GM23338 (cell line): Measurements from ENCODE around the gene F12. TPM values are rescaled to one million over a fixed set of nuclear protein-coding genes. Genes with fewer than 3 reads are reported as not detected.

Experiments used
- ATAC-seq: fragments of 200-7000 bp; cut with Tn5 transposase; 3 replicates; pipeline ENCODE4 v1.9.1; 2020
- DNase-seq: peaks from one replicate; pipeline ENCODE4 v3.0.0-alpha.2; 2015; ENCODE audit warnings: low spot score
- H2AFZ ChIP-seq: fragments of 200-600 bp; sonication (generic); 2 replicates; pipeline ENCODE4 v1.8.0; 2016; ENCODE audit warnings: antibody characterized with exemption, mild to moderate bottlenecking, moderate library complexity
- H3F3A ChIP-seq: fragments of 200-600 bp; sonication (generic); replicated peaks from 2 replicates; pipeline ENCODE4 v1.8.0; 2017; ENCODE audit warnings: antibody characterized with exemption, mixed run types, low read depth
- H3K27ac ChIP-seq: fragments of 200-600 bp; sonication (generic); 2 replicates; pipeline ENCODE4 v1.6.1; 2016; ENCODE audit warnings: low read depth
- H3K27me3 ChIP-seq: fragments of 200-600 bp; sonication (generic); 2 replicates; pipeline ENCODE4 v1.8.0; 2016; ENCODE audit warnings: mild to moderate bottlenecking, mixed run types, moderate library complexity; ENCODE audit not compliant: insufficient read depth
- H3K36me3 ChIP-seq: fragments of 200-600 bp; sonication (generic); 2 replicates; pipeline ENCODE4 v1.8.0; 2016; ENCODE audit warnings: mild to moderate bottlenecking; ENCODE audit not compliant: insufficient read depth
- H3K4me1 ChIP-seq: fragments of 200-600 bp; sonication (generic); 2 replicates; pipeline ENCODE4 v1.8.0; 2016; ENCODE audit warnings: mild to moderate bottlenecking, moderate library complexity; ENCODE audit not compliant: insufficient read depth
- H3K4me2 ChIP-seq: fragments of 200-600 bp; sonication (generic); 2 replicates; pipeline ENCODE4 v1.7.1; 2017; ENCODE audit warnings: mixed run types
- H3K4me3 ChIP-seq: fragments of 200-600 bp; sonication (generic); 2 replicates; pipeline ENCODE4 v1.6.1; 2016; ENCODE audit warnings: mixed run types
- H3K79me2 ChIP-seq: fragments of 200-600 bp; sonication (generic); replicated peaks from 2 replicates; pipeline ENCODE4 v1.8.0; 2017; ENCODE audit warnings: mild to moderate bottlenecking; ENCODE audit not compliant: insufficient read depth
- H3K9me2 ChIP-seq: fragments of 200-600 bp; sonication (generic); 2 replicates; pipeline ENCODE4 v1.8.0; 2017; ENCODE audit not compliant: insufficient read depth
- H4K20me1 ChIP-seq: fragments of 200-600 bp; sonication (generic); replicated peaks from 2 replicates; pipeline ENCODE4 v1.8.0; 2017; ENCODE audit warnings: mild to moderate bottlenecking; ENCODE audit not compliant: insufficient read depth
- H3K27ac Mint-ChIP-seq: 2 replicates; pipeline ENCODE4 v1.8.0; 2020; ENCODE audit warnings: inconsistent platforms, mild to moderate bottlenecking, moderate library complexity, mixed read lengths
- H3K27me3 Mint-ChIP-seq: 3 replicates; pipeline ENCODE4 v1.8.0; 2022; ENCODE audit warnings: low read depth, mild to moderate bottlenecking, moderate library complexity, mixed read lengths, inconsistent platforms; ENCODE audit not compliant: insufficient read depth, poor library complexity
- H3K36me3 Mint-ChIP-seq: 3 replicates; pipeline ENCODE4 v1.8.0; 2021; ENCODE audit warnings: low read depth, mild to moderate bottlenecking, inconsistent platforms, moderate library complexity, mixed read lengths
- H3K4me1 Mint-ChIP-seq: 3 replicates; pipeline ENCODE4 v1.8.0; 2020; ENCODE audit warnings: mild to moderate bottlenecking, inconsistent platforms, mixed read lengths
- H3K4me3 Mint-ChIP-seq: 3 replicates; pipeline ENCODE4 v1.8.0; 2021; ENCODE audit warnings: moderate library complexity, mild to moderate bottlenecking, inconsistent platforms, mixed read lengths
- H3K9me3 Mint-ChIP-seq: 3 replicates; pipeline ENCODE4 v1.8.0; 2020; ENCODE audit warnings: moderate library complexity, mild to moderate bottlenecking, inconsistent platforms, mixed read lengths
- EZH2 ChIP-seq: fragments of 200-600 bp; sonication (generic); IDR thresholded peaks from one replicate; pipeline ENCODE4 v1.8.0; 2017; ENCODE audit warnings: antibody characterized with exemption, mild to moderate bottlenecking, low read depth; ENCODE audit not compliant: unreplicated experiment
- EZH2phosphoT487 ChIP-seq: fragments of 200-600 bp; sonication (generic); IDR thresholded peaks from one replicate; pipeline ENCODE4 v1.8.1; 2018; ENCODE audit warnings: antibody characterized with exemption; ENCODE audit not compliant: unreplicated experiment
- NANOG ChIP-seq: IDR thresholded peaks from 2 replicates; pipeline ENCODE4 v1.6.1; 2016; ENCODE audit warnings: antibody characterized with exemption, borderline replicate concordance
- POLR2AphosphoS5 ChIP-seq: IDR thresholded peaks from 2 replicates; pipeline ENCODE4 v1.6.1; 2016; ENCODE audit warnings: antibody characterized with exemption, low read depth
- STAT1 ChIP-seq: IDR thresholded peaks from one replicate; pipeline ENCODE4 v1.6.1; 2016; ENCODE audit warnings: antibody characterized with exemption; ENCODE audit not compliant: unreplicated experiment
- ZNF114 ChIP-seq: fragments of 250-450 bp; sonication (Bioruptor Pico); IDR thresholded peaks from 2 replicates; pipeline ENCODE4 v1.5.0; 2020; ENCODE audit warnings: mild to moderate bottlenecking, moderate library complexity
- ZNF331 ChIP-seq: fragments of 250-450 bp; sonication (Bioruptor Pico); IDR thresholded peaks from 2 replicates; pipeline ENCODE4 v1.5.0; 2020; ENCODE audit warnings: low read depth, mild to moderate bottlenecking, moderate library complexity
- polyA plus RNA-seq: library from polyadenylated mRNA; unstranded; fragments of >200 nt; fragmentation: Nextera tagmentation; extraction: Ambion mirVana; gene quantifications from 2 replicates; pipeline ENCODE4 v1.2.1, GENCODE V29; 2016
- total RNA-seq: library from RNA; depleted of rRNA; stranded (reverse); fragments of >200 nt; shearing (Covaris generic); gene quantifications from 2 replicates; pipeline ENCODE4 v1.2.3, GENCODE V29; 2014
- TF ChIP-seq, protein P1 (sequence below): fragments of 250-450 bp; sonication (Bioruptor Pico); IDR thresholded peaks from 2 replicates; pipeline ENCODE4 v1.5.0; 2020; ENCODE audit warnings: mild to moderate bottlenecking, moderate library complexity
- TF ChIP-seq, protein P2 (sequence below): IDR thresholded peaks from one replicate; pipeline ENCODE4 v1.6.1; 2018; ENCODE audit warnings: antibody characterized with exemption; ENCODE audit not compliant: unreplicated experiment
- TF ChIP-seq, protein P3 (sequence below), 2 experiments: fragments of 200-600 bp in 1 of 2; sonication (generic) in 1 of 2; conservative IDR thresholded peaks; 2 replicates each; pipeline versions ENCODE4 v1.5.1 to v1.6.1; 2016 to 2017; ENCODE audit warnings: antibody characterized with exemption in 2 of 2, low read depth in 2 of 2, mild to moderate bottlenecking in 2 of 2, moderate library complexity in 1 of 2

F12 gene
- total and polyA plus RNA-seq, 2 experiments from 2014 or later = 2.9 to 8.0 TPM

DNA sequence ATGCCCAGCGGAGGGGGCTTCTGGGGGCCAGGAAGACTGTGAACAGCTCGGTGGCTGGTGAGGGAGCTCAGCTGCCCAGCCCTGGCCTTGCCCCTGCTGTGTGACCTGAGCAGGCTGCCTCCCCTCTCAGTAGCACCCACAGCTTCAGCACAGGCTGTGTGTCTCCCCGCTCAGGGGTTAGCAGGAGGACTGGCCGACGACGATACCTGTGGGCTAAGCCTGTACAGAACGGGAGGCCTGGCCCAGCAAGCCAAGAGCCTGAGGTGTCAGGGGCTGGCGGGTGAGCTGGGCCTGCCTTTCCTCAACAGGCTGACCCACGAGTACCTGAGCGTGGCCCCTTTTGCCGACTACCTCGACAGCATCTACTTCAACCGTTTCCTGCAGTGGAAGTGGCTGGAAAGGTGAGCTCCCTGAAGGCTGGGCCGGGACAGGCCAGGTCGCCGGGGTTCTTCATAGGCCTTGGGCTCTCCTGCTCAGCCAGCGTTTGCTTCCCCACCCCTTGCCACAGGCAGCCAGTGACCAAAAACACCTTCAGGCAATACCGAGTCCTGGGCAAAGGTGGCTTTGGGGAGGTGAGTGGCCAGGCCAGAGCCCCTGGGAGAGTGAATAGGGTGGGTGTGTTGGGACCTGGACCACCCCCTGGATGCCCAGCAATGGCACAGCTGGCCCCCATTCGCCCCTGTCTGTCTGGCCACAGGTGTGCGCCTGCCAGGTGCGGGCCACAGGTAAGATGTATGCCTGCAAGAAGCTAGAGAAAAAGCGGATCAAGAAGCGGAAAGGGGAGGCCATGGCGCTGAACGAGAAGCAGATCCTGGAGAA, 23.7 kb upstream of the F12 start (continued):
- TF ChIP-seq, protein P1, sequence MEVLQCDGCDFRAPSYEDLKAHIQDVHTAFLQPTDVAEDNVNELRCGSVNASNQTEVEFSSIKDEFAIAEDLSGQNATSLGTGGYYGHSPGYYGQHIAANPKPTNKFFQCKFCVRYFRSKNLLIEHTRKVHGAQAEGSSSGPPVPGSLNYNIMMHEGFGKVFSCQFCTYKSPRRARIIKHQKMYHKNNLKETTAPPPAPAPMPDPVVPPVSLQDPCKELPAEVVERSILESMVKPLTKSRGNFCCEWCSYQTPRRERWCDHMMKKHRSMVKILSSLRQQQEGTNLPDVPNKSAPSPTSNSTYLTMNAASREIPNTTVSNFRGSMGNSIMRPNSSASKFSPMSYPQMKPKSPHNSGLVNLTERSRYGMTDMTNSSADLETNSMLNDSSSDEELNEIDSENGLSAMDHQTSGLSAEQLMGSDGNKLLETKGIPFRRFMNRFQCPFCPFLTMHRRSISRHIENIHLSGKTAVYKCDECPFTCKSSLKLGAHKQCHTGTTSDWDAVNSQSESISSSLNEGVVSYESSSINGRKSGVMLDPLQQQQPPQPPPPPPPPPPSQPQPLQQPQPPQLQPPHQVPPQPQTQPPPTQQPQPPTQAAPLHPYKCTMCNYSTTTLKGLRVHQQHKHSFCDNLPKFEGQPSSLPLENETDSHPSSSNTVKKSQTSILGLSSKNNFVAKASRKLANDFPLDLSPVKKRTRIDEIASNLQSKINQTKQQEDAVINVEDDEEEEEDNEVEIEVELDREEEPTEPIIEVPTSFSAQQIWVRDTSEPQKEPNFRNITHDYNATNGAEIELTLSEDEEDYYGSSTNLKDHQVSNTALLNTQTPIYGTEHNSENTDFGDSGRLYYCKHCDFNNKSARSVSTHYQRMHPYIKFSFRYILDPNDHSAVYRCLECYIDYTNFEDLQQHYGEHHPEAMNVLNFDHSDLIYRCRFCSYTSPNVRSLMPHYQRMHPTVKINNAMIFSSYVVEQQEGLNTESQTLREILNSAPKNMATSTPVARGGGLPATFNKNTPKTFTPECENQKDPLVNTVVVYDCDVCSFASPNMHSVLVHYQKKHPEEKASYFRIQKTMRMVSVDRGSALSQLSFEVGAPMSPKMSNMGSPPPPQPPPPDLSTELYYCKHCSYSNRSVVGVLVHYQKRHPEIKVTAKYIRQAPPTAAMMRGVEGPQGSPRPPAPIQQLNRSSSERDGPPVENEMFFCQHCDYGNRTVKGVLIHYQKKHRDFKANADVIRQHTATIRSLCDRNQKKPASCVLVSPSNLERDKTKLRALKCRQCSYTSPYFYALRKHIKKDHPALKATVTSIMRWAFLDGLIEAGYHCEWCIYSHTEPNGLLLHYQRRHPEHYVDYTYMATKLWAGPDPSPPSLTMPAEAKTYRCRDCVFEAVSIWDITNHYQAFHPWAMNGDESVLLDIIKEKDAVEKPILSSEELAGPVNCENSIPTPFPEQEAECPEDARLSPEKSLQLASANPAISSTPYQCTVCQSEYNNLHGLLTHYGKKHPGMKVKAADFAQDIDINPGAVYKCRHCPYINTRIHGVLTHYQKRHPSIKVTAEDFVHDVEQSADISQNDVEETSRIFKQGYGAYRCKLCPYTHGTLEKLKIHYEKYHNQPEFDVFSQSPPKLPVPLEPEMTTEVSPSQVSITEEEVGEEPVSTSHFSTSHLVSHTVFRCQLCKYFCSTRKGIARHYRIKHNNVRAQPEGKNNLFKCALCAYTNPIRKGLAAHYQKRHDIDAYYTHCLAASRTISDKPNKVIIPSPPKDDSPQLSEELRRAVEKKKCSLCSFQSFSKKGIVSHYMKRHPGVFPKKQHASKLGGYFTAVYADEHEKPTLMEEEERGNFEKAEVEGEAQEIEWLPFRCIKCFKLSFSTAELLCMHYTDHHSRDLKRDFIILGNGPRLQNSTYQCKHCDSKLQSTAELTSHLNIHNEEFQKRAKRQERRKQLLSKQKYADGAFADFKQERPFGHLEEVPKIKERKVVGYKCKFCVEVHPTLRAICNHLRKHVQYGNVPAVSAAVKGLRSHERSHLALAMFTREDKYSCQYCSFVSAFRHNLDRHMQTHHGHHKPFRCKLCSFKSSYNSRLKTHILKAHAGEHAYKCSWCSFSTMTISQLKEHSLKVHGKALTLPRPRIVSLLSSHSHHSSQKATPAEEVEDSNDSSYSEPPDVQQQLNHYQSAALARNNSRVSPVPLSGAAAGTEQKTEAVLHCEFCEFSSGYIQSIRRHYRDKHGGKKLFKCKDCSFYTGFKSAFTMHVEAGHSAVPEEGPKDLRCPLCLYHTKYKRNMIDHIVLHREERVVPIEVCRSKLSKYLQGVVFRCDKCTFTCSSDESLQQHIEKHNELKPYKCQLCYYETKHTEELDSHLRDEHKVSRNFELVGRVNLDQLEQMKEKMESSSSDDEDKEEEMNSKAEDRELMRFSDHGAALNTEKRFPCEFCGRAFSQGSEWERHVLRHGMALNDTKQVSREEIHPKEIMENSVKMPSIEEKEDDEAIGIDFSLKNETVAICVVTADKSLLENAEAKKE (CRISPR knock-in tag) = no peak
- no peak for TF ChIP-seq EZH2phosphoT487

GRCh38 chr5:177432143-177432838, 22.9 kb upstream of the F12 start:
- ATAC-seq = no peak
- Histone ChIP-seq H3K79me2 (peaks cover 17% of the 10 kb centered on the region), H3K4me3 (no peak overlapping the region), H3K27me3 (no peaks in the 10 kb centered on the region), H3K4me1 (peaks cover 13% of the 10 kb centered on the region; the same call in 1 of the 2 replicates), H4K20me1 (peaks cover 11% of the 10 kb centered on the region), H3K36me3 (peaks cover 3% of the 10 kb centered on the region; the same call in 1 of the 2 replicates), H3K9me2 (no peaks in the 10 kb centered on the region), H2AFZ (no peak overlapping the region), H3F3A (0 out of 2 replicates have a peak, but pooled peaks cover 11% of the 10 kb centered on the region), H3K27ac (no peak overlapping the region), H3K4me2 (no peak overlapping the region)
- Mint-ChIP-seq H3K4me3 (no peak overlapping the region), H3K4me1 (peaks cover 17% of the 10 kb centered on the region), H3K27me3 (peaks cover 16% of the 10 kb centered on the region), H3K27ac (no peak overlapping the region), H3K9me3 (no peaks in the 10 kb centered on the region; the same call in 2 of the 3 replicates), H3K36me3 (peaks cover 35% of the 10 kb centered on the region)
- no peak for DNase-seq
- no peak for TF ChIP-seq ZNF331 (CRISPR knock-in tag)
- no peak for TF ChIP-seq STAT1
- TF ChIP-seq, protein P2, sequence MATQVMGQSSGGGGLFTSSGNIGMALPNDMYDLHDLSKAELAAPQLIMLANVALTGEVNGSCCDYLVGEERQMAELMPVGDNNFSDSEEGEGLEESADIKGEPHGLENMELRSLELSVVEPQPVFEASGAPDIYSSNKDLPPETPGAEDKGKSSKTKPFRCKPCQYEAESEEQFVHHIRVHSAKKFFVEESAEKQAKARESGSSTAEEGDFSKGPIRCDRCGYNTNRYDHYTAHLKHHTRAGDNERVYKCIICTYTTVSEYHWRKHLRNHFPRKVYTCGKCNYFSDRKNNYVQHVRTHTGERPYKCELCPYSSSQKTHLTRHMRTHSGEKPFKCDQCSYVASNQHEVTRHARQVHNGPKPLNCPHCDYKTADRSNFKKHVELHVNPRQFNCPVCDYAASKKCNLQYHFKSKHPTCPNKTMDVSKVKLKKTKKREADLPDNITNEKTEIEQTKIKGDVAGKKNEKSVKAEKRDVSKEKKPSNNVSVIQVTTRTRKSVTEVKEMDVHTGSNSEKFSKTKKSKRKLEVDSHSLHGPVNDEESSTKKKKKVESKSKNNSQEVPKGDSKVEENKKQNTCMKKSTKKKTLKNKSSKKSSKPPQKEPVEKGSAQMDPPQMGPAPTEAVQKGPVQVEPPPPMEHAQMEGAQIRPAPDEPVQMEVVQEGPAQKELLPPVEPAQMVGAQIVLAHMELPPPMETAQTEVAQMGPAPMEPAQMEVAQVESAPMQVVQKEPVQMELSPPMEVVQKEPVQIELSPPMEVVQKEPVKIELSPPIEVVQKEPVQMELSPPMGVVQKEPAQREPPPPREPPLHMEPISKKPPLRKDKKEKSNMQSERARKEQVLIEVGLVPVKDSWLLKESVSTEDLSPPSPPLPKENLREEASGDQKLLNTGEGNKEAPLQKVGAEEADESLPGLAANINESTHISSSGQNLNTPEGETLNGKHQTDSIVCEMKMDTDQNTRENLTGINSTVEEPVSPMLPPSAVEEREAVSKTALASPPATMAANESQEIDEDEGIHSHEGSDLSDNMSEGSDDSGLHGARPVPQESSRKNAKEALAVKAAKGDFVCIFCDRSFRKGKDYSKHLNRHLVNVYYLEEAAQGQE = no peak
- no peak for TF ChIP-seq EZH2phosphoT487
- TF ChIP-seq, protein P3, sequence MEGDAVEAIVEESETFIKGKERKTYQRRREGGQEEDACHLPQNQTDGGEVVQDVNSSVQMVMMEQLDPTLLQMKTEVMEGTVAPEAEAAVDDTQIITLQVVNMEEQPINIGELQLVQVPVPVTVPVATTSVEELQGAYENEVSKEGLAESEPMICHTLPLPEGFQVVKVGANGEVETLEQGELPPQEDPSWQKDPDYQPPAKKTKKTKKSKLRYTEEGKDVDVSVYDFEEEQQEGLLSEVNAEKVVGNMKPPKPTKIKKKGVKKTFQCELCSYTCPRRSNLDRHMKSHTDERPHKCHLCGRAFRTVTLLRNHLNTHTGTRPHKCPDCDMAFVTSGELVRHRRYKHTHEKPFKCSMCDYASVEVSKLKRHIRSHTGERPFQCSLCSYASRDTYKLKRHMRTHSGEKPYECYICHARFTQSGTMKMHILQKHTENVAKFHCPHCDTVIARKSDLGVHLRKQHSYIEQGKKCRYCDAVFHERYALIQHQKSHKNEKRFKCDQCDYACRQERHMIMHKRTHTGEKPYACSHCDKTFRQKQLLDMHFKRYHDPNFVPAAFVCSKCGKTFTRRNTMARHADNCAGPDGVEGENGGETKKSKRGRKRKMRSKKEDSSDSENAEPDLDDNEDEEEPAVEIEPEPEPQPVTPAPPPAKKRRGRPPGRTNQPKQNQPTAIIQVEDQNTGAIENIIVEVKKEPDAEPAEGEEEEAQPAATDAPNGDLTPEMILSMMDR (conservative IDR thresholded peaks at IDR 0.05; ENCODE audit: low read depth in 2 of 2) = no peak
- no peak for TF ChIP-seq EZH2
- TF ChIP-seq NANOG = no peak
- TF ChIP-seq ZNF114 = no peak
- TF ChIP-seq POLR2AphosphoS5 = no peak
